Right renal cortex interstitium (tissue), 3 donors: ENCODE measurements around the gene PRKCZ. TPM values are rescaled to one million over a fixed set of nuclear protein-coding genes. Genes with fewer than 3 reads are reported as not detected.

ENCODE experiments used
- DNase-seq, 3 donors: peaks; one replicate each; pipeline ENCODE4 v3.0.0-alpha.2; 2013; ENCODE audit warnings: low read depth in 3 of 3, low spot score in 2 of 3
- polyA plus RNA-seq, 3 donors: library from polyadenylated mRNA; unstranded; fragments of 120-200 nt; gene quantifications; one replicate each; pipeline ENCODE4 v1.2.1, GENCODE V29; 2013; ENCODE audit not compliant: insufficient read length in 3 of 3

The PRKCZ gene
- polyA plus RNA-seq, 3 donors: 33.6 to 36.8 (median 35.1) TPM

DNA sequence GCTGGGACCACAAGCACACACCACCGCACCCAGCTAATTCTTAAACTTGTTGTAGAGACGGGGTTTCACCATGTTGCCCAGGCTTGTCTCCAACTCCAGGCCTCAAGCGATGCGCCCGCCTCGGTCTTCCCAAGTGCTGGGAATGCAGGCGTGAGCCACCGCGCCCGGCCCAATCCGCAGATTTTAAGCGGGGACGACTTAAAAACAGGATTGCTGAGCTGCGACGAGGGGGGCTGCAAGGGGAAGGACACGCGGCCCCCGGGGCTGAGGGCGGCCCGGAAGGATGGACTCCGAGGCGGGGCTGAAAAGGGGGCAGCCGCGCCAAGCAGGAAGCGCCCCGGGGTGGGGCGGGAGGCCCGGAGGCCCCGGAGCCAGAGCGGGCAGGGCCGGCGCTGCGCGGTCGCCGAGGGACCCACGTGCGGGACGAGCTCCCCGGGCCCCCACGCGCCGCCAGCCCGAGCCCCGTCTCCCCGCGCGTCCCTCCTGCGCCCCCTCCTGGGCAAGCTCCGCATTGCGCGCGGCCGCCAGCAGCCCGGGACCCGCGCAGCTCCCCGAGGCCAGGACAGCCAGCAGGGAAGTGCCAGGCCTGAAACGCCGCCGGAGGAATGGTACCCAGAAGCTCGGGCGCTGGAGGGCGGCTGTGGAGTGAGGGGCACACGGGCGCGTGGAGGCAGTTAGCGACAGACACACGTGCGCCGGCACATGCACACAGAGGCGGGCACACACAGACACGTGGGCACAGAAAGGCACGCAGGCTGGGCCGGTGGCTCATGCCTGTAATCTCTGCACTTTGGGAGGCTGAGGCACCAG, 5.5 kb upstream of the PRKCZ start:
- no peak for DNase-seq

DNA sequence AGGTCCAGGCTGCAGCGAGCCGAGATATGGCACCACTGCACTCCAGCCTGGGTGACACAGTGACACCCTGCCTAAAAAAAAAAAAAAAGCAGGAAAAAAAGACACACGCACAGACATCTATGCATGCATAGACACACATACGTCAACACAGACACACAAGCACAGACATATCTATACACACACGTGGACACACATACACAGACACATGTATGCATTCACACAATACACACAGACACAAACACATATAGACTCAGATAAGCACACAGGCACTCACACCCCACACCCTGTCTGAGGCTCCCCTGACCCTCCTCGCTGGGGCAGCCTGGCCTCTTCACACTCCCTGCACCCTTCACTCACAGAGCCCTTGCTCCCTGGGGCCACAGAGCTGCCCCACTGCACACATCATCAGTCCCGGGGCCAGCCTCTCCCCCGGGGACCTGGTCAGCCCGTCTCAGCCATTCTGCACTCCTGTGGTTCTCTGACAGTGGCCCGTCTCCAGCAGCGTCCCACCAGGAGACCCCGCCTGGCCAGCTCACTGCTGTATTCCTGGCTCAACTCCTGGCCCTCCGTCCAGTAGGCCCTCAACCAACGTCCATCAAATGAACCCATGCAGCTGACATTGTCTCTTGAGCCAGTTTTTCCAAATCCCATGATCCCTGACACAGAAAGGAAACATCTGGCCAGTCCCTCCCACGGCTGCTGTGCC, 4.6 kb upstream of the PRKCZ start:
- DNase-seq: no peak

DNA sequence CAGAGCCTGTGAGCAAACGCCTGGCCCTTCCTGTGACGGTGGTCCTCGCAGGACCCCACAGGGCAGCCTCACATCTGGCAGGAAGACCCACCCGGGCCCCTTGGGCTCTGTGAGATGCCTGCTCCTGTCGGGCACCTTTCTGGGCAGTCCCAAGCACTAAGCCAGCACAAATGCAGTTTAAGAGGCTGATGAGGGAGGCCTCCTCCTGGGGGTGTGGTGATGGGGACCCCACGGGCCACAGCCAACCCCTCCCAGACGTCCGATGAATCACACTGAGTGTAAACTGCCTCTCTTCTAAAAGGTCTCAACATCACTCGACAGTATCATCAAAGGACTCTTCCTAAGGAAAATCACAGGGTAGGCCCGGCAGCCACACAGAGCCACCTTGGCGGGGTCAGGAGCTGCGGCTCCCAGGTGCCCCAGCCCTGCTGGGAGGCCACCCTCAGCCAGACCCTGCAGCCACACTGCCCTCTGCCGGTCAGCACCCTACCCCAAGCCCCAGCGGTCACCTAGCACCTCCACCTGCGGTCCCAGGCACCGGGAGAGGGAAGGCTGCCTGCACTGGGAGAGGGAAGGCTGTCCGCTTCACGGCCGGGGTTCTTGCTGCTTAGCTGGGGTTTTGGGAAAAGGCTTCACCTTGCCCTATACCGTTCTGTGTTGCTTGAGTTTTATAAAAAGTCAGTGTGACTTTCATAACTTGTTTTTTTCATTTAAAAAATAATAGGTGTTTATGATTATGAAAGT, 3.9 kb upstream of the PRKCZ start:
- DNase-seq: no peak

DNA sequence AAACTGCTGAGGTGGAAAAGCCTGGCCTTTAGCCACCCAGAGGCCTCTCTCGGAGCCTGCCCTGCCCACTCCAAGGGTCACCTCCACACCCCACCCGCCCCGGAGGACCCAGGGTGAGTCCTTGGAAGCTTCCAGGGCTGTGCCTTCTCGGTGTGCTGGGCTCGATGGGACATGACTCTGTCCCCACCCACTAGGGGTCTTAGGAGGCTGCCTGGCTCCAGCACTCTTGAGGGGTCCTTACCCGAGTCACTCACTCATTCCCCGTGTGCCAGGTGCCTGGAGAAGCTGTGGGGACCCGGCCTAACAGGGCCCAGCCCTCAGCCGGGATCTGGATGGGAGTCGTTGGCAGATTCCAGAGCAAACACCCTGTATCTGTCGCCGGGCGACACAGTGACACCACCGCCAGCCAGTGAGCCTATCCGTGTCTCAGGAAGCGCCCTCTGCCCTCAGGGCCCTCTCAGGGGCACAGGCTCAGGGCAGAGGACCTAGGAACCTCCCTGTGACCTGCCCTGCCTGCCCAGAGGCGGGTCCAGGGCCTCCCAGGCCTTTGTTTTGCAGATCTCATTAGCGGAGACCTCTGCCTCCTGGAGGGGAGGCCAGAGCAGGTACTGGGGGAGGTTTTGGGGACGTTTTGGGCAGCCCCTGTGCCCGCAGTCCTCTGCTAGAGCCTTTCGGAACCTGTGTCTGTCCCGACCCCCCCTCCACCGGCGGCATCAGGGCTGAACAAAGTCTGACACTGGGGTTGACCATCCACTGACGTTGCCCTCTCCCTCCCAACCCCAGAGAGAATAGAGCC, 3.1 kb upstream of the PRKCZ start:
- no peak for DNase-seq

DNA sequence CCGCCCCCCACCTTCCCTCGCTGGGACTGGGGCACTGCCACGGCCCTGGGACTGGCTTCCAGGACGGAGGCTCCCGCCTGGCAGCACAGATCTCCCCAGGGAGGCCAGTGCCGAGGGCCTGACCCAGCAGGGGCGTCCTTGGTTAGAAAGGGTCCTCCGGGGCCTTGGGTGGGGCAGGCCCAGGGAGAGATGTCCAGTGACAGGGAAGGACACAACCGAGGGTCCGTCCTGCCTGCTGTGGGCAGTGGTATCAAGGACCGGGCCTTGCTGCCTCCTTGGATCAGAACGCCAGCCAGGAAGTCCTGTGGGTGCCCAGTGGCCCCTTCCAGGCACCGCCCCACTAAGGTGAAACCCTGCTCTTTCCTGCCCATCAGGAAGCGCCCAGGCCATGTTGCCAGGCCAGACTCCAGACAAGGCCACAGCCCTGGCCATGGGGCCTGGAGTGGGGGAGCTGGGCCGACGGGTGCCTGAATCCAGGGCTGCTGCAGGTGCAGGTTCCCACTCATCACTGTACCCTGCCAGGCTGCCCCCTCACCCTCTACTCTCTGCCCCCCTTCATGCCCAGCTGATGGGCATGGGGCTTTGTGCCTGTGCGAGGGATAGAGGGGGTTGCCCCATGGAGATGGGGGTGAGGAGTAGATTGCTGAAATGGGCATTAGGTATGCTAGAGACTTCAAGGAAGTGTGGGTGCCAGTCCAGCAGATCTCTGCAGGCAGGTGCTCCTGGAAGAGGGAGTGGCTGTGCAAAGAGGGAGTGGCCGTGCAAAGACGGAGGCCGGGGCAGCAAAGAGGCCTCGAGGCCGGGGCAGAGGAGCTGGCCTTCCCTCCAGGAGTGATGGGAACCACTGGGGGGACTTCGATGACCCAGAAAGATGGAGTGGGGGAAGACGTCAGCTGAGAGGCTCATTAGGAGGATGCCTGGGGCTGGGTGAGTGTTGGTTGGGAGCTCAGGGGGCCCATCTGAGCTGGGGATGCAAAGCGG, 2.2 kb upstream of the PRKCZ start:
- DNase-seq: no peak

DNA sequence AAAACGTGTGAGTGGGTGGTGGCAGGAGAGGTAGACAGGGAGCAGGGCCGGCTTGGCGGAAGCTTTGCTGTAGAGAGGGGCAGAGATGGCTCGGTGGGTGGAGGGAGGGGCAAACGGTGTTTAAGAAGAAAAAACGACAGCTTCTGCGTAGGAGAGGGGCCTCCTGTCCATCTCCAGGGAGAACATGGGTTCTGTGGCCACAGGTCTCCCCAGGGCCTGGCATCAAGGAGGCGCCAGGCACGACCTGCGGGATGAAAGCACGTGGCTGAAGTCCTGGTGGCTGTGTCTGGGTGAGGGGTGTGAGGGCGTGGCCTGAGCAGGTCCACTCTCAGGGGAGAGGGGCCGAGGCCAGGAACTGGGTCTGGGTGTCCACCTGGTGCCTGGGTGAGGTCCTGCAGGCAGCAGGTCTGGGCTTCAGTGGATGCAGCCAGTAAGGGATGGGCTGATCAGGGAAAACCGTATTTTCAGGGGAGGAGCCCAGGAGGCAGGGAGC, 940 bp upstream of the PRKCZ start:
- no peak for DNase-seq

DNA sequence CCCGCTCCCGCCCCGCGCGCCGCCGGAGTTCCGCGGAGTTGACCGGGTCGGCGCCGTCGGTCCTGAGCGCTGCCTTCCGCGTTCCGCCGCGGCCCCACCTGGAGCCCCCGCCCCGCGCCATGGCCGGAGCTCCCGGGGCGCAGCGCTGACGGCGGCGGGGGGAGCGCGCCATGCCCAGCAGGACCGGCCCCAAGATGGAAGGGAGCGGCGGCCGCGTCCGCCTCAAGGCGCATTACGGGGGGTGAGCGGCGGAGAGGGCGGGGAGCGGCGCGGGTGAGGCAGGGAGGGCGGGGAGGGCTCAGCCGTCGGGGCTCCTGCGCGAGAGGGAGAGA, 216 bp downstream of the PRKCZ start:
- DNase-seq: no peak

DNA sequence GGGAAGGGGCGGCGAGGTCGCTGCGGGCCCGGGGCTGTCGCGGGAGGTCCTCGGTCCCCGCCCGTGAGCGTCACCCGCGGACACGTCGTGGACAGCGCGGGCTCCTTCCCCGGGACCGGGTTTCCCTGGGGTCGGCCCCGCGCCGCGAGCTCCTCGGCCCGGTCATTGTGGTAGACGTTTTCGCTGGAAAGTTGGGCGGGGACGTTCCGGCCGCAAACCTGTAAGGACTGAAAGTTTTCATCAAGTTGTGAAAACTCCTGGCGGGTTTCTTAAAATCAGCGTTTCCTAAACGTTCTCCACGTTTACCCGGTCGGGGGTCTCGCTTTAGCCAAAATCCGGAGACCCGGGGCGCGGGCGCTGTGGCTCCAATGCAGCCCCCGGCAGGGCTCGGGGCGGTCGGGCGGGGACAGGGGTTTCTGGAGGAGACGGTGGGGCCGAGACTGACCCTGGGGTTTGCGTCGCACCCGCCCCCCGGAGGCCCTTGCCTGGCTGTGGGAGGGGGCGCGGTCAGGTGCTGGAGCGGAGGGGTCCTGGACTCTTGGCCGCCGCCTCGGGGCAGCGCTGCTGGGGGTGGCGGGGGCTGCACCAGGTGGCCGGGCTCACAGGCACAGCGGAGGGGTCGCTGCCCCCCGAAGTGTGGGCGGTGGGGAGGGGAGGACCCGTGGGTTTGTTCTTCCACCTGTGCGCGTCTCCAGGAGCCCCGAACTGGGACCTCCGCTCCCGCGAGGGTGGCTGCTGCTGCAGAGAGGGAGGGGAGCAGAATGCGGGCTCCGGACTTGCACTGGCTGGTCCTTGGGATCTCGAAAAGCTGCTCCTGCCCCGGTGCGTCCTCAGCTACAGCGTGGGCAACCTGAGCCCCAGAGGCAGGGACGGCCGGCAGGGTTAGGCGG, 827 bp downstream of the PRKCZ start:
- DNase-seq: no peak

DNA sequence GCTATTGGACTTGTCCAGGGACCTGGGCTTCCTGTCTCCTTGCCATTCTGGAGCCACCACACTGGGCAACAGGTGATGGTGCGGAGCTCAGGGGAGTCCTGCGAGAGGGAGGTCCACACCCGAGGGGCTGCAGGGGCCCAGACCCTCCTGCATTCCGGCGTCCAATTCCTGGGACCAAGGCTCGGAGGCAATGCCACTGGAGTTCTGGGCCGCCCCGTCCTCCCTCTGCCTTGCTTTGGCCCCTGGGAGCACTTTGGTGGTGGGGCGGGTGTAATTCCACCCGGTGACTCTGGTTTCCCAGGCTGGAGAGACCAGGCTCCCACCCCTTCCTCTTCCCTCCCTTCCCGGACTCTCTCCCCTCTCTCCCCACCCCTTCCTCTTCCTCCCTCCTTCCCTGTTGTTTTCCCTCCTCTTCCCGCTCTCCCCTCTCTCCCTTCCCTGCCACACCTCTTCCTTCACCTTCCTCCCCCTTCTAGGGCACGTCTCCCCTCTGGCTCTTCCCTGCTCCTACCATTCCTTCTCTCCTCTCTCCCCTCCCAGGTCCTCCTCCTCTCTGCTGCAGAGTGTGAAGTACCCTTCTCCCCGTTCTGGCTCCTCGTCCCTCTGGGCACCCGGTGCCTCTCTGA, 2.0 kb downstream of the PRKCZ start:
- DNase-seq: no peak

DNA sequence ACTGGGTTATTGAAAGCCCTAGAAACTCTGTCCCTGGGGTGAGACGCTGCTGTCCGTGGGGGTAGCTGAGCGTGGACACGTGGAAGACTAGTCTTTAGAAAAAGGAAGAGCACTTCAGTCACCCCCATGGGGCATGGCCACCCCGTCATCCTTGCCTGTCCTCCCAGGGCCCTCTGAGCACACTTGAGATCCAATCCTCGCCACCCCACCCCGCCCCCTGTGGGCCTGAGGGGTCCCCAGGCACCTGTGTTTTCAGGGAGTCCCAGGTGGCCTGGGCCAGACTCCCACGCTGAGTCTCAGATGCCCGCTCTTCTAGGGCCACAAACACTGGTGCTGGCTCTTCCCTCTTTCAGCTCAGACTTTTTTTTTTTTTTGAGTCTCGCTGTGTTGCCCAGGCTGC, 2.5 kb downstream of the PRKCZ start:
- DNase-seq: no peak

DNA sequence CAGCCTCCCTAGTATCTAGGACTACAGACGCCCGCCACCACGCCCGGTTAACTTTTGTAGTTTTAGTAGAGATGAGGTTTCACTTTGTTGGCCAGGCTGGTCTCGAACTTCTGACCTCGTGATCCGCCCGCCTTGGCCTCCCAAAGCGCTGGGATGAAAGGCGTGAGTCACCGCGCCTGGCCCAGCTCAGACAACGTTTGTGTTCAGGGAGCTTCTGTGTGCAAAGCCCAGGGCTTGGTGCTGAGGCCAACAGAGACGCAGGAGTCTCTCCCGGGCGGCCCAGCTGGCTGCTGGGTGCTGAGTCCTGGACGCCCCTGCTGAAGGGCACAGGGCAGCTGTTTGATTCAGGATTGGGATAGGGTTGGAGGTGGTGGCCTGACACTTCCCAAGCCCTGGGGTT, 3.0 kb downstream of the PRKCZ start:
- DNase-seq: no peak

DNA sequence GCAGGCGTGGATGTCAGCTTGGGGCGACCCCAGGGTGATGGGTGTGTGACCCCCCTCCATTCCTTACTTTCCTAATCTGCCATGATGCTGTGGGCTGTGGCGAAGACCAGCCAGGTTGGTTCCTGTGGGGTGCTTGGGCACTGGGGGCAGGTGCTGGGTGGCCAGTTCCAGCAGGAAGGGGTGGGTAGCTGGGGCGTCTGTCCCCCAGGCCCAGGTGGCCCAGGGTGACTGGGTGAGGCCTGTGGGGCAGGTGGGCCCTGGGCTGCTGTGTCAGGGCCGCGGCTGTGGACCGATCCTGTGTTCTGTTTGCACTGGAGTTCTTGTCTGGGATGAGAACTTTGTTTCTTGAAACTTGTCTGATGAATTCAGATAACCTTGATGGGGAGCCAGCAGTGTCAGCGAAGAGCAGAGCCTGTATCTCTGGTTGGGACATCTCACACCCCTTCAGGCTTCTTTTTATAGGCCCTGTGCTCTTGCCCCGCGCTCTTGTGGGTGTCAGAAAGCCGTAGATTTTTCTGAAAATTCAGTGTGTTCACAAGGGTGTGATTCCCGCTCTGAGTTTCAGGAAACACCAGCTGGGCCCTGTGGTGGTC, 3.7 kb downstream of the PRKCZ start:
- no peak for DNase-seq

DNA sequence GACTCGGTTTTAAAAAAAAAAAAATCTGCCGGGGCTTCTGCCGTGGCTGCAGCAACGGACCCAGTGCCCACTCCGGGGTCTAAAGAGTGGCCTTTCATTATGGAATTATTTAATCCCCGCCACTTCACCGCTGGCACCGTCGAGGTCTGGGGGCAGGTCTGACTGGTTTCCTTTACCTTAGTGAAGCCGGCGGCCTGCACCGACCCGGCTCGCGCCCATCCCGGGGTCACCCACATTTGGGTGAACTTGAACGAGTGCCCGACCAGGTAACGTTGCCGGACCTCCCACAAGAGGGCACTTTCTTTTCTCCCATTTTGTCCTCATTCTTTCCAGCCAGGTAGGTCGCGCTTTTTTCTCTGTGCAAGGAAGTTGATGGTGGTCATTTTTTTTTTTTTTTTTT, 4.3 kb downstream of the PRKCZ start:
- DNase-seq: no peak

DNA sequence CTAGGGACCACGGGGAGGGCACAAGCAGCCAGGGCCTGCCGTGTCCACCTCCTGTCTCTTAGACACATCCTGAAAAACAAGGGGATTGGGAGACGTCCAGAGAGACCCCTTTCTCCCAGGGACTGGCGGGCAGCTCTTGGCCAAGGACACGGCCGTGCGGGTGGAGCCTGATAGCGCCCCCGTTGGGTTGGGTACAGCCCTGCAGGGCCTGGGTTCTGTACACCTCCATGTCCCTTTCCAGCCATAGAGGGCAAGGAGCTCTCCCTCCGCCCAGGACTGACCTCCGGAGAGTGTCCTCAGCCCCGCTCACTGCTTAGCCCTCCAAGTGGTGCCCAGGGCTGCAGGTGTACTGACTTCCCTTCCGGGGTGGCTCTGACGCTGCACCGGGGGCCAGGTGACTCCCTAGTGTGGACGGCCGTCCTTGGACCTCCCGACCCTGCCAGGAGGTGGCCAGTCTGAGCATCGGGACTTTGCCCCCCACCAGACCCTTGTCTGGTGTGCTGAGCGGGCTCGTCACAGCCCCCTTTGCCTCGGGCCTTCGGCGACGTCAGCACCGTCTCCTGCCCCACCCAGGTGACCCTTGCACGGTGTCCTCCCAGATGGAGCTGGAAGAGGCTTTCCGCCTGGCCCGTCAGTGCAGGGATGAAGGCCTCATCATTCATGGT, 5.8 kb downstream of the PRKCZ start:
- no peak for DNase-seq

DNA sequence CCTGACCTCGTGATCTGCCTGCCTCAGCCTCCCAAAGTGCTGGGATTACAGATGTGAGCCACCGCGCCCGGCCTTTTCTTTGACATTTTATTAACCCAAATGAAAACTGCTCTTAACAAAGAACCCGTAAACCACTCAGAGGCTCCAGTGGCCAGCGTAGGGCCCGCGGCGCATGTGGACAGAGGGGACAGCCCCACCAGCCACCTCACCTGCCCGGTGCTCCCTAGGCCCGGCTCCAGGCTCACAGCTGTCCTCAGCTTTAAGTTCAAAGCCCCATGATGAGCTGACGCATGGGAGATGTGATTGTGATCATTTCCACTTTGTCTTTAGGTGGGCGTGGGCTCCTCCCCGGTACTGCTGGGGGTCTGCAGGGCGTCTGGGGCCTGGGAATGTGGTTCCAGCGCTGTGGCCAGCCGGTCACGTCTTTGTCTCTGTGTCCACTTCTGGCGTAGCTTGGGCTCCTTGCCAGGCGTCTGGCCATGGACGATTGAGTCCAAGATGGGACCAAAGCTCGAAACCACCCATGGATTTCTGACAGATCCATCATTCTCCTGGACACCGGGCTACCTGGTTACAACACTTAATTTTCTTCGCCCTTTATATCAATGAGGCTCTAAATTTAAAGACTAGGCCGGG, 6.9 kb downstream of the PRKCZ start:
- no peak for DNase-seq

DNA sequence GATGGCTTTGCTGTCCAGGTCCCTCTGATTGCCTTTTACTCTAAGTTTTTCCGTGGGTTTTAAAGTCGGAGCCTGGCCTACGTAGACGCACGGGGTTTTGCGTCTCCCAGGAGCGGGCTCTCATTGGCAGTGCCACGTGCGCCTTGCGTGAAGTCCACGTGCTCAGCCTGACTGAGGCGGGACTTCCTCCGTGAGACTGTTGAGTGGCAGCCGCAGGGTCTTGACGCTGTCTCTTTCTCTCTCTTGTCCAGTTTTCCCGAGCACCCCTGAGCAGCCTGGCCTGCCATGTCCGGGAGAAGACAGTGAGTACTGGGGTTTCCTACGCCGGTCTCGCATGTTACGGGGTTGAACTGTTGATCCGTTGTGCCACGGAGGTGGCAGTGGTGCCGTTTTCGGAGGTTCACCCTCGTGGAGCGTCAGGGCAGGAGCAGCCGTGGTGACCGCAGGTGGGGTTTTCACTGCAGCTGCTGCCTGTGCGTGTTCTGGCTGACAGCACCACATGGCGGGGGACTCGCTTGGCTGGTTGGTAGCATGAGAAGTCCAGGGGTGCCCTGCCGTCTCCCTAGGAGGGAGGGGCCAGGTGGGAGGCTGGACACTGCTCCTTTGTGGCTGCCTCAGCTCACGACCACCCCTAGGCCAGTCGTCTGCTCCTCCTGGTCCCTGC, 9.2 kb downstream of the PRKCZ start:
- DNase-seq: no peak
